ENCODE data around the gene EGFL7. TPM values are rescaled to one million over a fixed set of nuclear protein-coding genes. Genes with fewer than 3 reads are reported as not detected.

Gene EGFL7
- polyA plus RNA-seq (ENCODE audit: low read depth in 6 of 6), result under 1 TPM in 2 of 6 donors, not detected in 4; 0.33 TPM

GRCh38 chr9:136662656-136663581 lies at the start of gene EGFL7:
Gene EGFL7, plus strand, starts transcription at chr9:136662916. Its CDS starts 5,367 bp downstream, at chr9:136668283.
- DNase-seq, result no peak
- H3K27ac Mint-ChIP-seq, result no peak within 1 kb of the TSS
- H3K9me3 Mint-ChIP-seq, result peaks cover 0 to 2% (median 0%) of the 10 kb centered on the region in 7 donors
- H3K4me3 Mint-ChIP-seq, result peak within 1 kb of the TSS in 2 of 8 donors; percentile 10 to 25
- no peak for ATAC-seq (ENCODE audit: low read depth in 2 of 2)
- peaks cover 7 to 23% (median 14%) of the 10 kb centered on the region in 3 donors for H3K4me1 Mint-ChIP-seq
- no peaks in the 10 kb centered on the region for H3K36me3 Mint-ChIP-seq
- H3K27me3 Mint-ChIP-seq, result peaks cover 6 to 72% (median 31%) of the 10 kb centered on the region in 3 donors

GRCh38 chr9:136613824-136614371 lies 48.8 kb upstream of the EGFL7 start:
- DNase-seq, result no peak
- Mint-ChIP-seq H3K27ac (no peak overlapping the region), H3K9me3 (no peaks in the 10 kb centered on the region), H3K36me3 (no peaks in the 10 kb centered on the region), H3K4me1 (peaks cover 22 to 33% (median 25%) of the 10 kb centered on the region in 3 donors), H3K4me3 (no peak overlapping the region), H3K27me3 (peaks cover 1 to 5% (median 2%) of the 10 kb centered on the region in 3 donors)
- no peak for ATAC-seq (ENCODE audit: low read depth in 2 of 2)

- Mint-ChIP-seq H3K27me3 (peaks cover 0 to 5% (median 0%) of the 10 kb centered on the region in 3 donors), H3K9me3 (no peaks in the 10 kb centered on the region), H3K4me1 (peaks cover 28 to 39% (median 30%) of the 10 kb centered on the region in 3 donors), H3K27ac (no peak overlapping the region), H3K36me3 (no peaks in the 10 kb centered on the region), H3K4me3 (no peak overlapping the region)
- DNase-seq (no peak), ATAC-seq (ENCODE audit: low read depth in 2 of 2) (no peak)
Measured at GRCh38 chr9:136614372-136614922, 48.3 kb upstream of the EGFL7 start.

- Mint-ChIP-seq H3K27me3 (peaks cover 0 to 5% (median 0%) of the 10 kb centered on the region in 3 donors), H3K36me3 (no peaks in the 10 kb centered on the region), H3K27ac (peak overlapping the region in 2 of 6 donors; percentile 24 to 83), H3K4me1 (peaks cover 34 to 44% (median 34%) of the 10 kb centered on the region in 3 donors), H3K4me3 (no peak overlapping the region), H3K9me3 (no peaks in the 10 kb centered on the region)
- DNase-seq (no peak), ATAC-seq (ENCODE audit: low read depth in 2 of 2) (no peak)
Measured at GRCh38 chr9:136614967-136615623, 47.6 kb upstream of the EGFL7 start.

- Mint-ChIP-seq H3K36me3 (no peaks in the 10 kb centered on the region), H3K4me3 (peak overlapping the region in 1 of 8 donors; percentile 44), H3K4me1 (peaks cover 34 to 44% (median 35%) of the 10 kb centered on the region in 3 donors), H3K9me3 (no peaks in the 10 kb centered on the region), H3K27me3 (peaks cover 0 to 5% (median 0%) of the 10 kb centered on the region in 3 donors), H3K27ac (peak overlapping the region in 3 of 6 donors; percentile 47 to 83 (median 79))
- DNase-seq, result no peak
- ATAC-seq (ENCODE audit: low read depth in 2 of 2), result no peak
Measured at GRCh38 chr9:136615631-136616306, 46.9 kb upstream of the EGFL7 start.

- Mint-ChIP-seq H3K27ac (peak overlapping the region in 3 of 6 donors; percentile 37 to 79 (median 43)), H3K9me3 (no peaks in the 10 kb centered on the region), H3K4me1 (peaks cover 34 to 44% (median 35%) of the 10 kb centered on the region in 3 donors), H3K27me3 (peaks cover 0 to 5% (median 0%) of the 10 kb centered on the region in 3 donors), H3K4me3 (no peak overlapping the region), H3K36me3 (no peaks in the 10 kb centered on the region)
- DNase-seq (no peak), ATAC-seq (ENCODE audit: low read depth in 2 of 2) (no peak)
Measured at GRCh38 chr9:136616307-136616635, 46.4 kb upstream of the EGFL7 start.

GRCh38 chr9:136616948-136617695 lies 45.6 kb upstream of the EGFL7 start:
- ATAC-seq (ENCODE audit: low read depth in 2 of 2), result no peak
- Mint-ChIP-seq H3K9me3 (no peaks in the 10 kb centered on the region), H3K27me3 (peaks cover 0 to 5% (median under 1%) of the 10 kb centered on the region in 3 donors), H3K4me1 (peaks cover 34 to 44% (median 36%) of the 10 kb centered on the region in 3 donors), H3K4me3 (peak overlapping the region in 2 of 8 donors; percentile 64 to 75), H3K27ac (peak overlapping the region in 3 of 6 donors; percentile 30 to 79 (median 43)), H3K36me3 (no peaks in the 10 kb centered on the region)
- DNase-seq, result no peak

GRCh38 chr9:136617746-136618579 lies 44.8 kb upstream of the EGFL7 start:
- peak; percentile 55 to 56 for ATAC-seq (ENCODE audit: low read depth in 2 of 2)

GRCh38 chr9:136618580-136619547 lies 43.9 kb upstream of the EGFL7 start:
- peak; percentile 96 for ATAC-seq (ENCODE audit: low read depth in 2 of 2)
- Mint-ChIP-seq H3K27ac (peak overlapping the region; percentile 60 to 96 (median 78)), H3K27me3 (peaks cover 0 to 13% (median 0%) of the 10 kb centered on the region in 3 donors), H3K4me1 (peaks cover 34 to 44% (median 38%) of the 10 kb centered on the region in 3 donors), H3K9me3 (no peaks in the 10 kb centered on the region), H3K4me3 (peak overlapping the region in 7 of 8 donors; percentile 56 to 82 (median 64)), H3K36me3 (no peaks in the 10 kb centered on the region)
- peak; percentile 78 for DNase-seq

More at GRCh38 chr9:136617746-136618579, 44.8 kb upstream of the EGFL7 start:
- H3K27ac Mint-ChIP-seq, result peak overlapping the region; percentile 22 to 96 (median 72)
- no peaks in the 10 kb centered on the region for H3K9me3 Mint-ChIP-seq
- no peak for DNase-seq
- H3K27me3 Mint-ChIP-seq, result peaks cover 0 to 7% (median 0%) of the 10 kb centered on the region in 3 donors
- H3K36me3 Mint-ChIP-seq, result no peaks in the 10 kb centered on the region
- H3K4me1 Mint-ChIP-seq, result peaks cover 34 to 44% (median 38%) of the 10 kb centered on the region in 3 donors
- peak overlapping the region in 4 of 8 donors; percentile 23 to 75 (median 68) for H3K4me3 Mint-ChIP-seq

- Mint-ChIP-seq H3K27ac (peak overlapping the region in 4 of 6 donors; percentile 60 to 84 (median 79)), H3K4me1 (peaks cover 34 to 44% (median 38%) of the 10 kb centered on the region in 3 donors), H3K36me3 (no peaks in the 10 kb centered on the region), H3K9me3 (no peaks in the 10 kb centered on the region), H3K4me3 (peak overlapping the region in 7 of 8 donors; percentile 61 to 82 (median 75)), H3K27me3 (peaks cover 0 to 13% (median 0%) of the 10 kb centered on the region in 3 donors)
- DNase-seq (no peak), ATAC-seq (ENCODE audit: low read depth in 2 of 2) (no peak)
Measured at GRCh38 chr9:136619742-136620440, 42.8 kb upstream of the EGFL7 start.

Data from naive B cell (primary cell).